ENCODE measurements around the gene SALL1. TPM values are rescaled to one million over a fixed set of nuclear protein-coding genes. Genes with fewer than 3 reads are reported as not detected.

The SALL1 gene
- 4.4 TPM for total RNA-seq

- no peak for DNase-seq (ENCODE audit: low spot score)
Measured at GRCh38 chr16:51150888-51151320, at the start of gene SALL1. SALL1 (minus strand) TSS chr16:51151270; CDS start chr16:51151241, 29 bp downstream.

- no peak for DNase-seq (ENCODE audit: low spot score)
Measured at GRCh38 chr16:51200793-51201192, 49.7 kb upstream of the SALL1 start.

GRCh38 chr16:51197953-51198748 lies 47.1 kb upstream of the SALL1 start:
- DNase-seq (ENCODE audit: low spot score), result no peak

DNA sequence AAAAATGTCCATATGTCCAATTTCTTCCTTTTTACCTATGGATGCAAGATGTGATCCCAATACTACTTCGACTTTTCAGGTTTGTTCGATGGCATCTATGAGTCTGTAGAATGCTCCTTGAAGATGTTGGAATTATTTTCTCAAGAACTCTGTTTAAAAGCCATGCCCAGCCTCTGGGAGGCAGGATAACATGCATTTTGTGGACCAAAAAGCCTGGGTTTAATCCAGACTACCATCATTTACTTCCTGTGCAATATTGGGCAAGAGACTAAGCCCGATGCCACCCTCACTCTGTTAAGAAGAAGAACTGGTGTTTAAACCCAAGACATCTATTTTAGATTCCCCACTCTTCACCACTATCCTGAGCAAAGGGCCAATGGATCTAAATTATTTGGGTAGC lies 42.8 kb upstream of the SALL1 start:
- DNase-seq (ENCODE audit: low spot score), result no peak

- DNase-seq (ENCODE audit: low spot score), result no peak
Measured at GRCh38 chr16:51184702-51185433, 33.8 kb upstream of the SALL1 start.

GRCh38 chr16:51181503-51181811 lies 30.4 kb upstream of the SALL1 start:
- no peak for DNase-seq (ENCODE audit: low spot score)

GRCh38 chr16:51180719-51181502 lies 29.8 kb upstream of the SALL1 start:
- no peak for DNase-seq (ENCODE audit: low spot score)

DNA sequence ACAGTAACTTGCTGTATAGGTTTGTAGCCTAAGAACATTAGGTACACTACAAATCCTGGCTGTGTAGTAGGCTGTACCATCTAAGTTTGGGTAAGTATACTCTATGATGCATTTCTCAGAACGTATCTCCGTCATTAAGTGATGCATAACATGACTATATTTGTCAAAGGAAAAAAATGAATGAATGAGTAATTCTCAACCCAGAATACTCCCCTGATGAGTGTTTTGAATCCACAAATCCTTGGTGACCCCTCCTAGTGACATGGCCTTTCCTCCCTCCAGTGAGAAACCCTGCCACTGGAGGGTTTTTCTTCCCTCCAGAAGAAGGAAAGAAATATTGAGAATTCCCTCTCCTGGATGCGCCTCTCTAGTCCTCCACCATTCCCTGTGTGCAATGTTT lies 24.0 kb upstream of the SALL1 start:
- DNase-seq (ENCODE audit: low spot score), result no peak

- DNase-seq (ENCODE audit: low spot score), result no peak
Measured at GRCh38 chr16:51172368-51172767, 21.3 kb upstream of the SALL1 start.

DNA sequence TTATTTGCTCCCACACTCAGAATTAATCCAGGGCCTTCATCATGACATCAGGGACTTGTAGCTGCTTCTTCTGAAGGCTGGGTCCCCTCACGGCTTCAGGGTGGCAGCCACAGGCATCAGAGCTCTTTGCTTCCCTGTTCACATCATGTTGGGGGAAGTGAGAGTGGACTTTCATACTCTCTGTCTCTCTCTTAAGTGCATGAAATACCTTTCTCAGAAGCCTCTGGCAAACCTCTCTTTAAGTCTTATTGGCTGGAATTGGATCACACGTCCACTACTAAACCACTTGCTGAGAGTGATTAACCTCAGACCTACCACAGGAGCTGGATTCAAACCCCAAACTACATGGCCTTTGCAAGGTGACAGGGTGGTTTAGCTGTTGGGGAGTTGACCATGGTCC lies 17.7 kb upstream of the SALL1 start:
- no peak for DNase-seq (ENCODE audit: low spot score)

GRCh38 chr16:51167170-51167895 lies 16.3 kb upstream of the SALL1 start:
- no peak for DNase-seq (ENCODE audit: low spot score)

DNA sequence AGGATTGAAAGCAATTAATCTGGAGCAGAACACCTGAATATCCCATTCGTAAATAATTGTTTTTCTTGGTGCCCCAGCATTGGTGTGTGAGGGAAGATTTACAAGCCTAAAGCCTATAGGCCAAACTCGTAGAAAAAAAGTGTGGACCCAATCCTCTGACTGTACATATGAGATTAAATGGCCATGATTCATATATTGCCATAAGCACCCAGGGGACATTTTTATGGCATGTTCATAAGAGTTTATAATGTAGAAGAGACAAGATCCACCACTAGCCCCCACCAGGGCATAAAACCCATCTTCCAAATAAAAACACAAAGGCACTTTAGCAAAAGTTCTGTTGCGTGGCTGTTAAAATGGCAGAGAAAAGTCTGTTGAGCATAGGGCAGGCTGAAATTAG lies 15.5 kb upstream of the SALL1 start:
- no peak for DNase-seq (ENCODE audit: low spot score)

- no peak for DNase-seq (ENCODE audit: low spot score)
Measured at GRCh38 chr16:51166091-51166490, 15.0 kb upstream of the SALL1 start.

DNA sequence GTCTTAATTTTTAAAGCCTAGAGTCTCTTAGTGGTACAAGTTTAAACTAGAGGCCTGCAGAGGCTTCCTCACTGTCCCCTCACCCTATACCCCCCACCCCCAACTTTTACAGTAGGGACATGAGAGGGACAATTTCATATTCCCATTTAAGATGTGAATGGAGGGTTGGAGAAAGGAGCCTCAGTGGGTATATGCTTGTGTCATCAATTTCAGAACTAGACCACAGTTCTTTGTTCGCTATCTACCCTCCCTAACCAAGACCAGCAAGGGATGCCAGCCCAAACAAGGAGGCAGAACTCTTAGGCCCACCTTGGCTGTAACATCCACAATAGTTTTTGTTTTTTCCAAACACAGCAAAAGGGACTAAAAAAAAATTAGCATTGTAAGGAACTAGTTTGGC lies 14.0 kb upstream of the SALL1 start:
- no peak for DNase-seq (ENCODE audit: low spot score)

GRCh38 chr16:51164574-51164973 lies 13.5 kb upstream of the SALL1 start:
- no peak for DNase-seq (ENCODE audit: low spot score)

DNA sequence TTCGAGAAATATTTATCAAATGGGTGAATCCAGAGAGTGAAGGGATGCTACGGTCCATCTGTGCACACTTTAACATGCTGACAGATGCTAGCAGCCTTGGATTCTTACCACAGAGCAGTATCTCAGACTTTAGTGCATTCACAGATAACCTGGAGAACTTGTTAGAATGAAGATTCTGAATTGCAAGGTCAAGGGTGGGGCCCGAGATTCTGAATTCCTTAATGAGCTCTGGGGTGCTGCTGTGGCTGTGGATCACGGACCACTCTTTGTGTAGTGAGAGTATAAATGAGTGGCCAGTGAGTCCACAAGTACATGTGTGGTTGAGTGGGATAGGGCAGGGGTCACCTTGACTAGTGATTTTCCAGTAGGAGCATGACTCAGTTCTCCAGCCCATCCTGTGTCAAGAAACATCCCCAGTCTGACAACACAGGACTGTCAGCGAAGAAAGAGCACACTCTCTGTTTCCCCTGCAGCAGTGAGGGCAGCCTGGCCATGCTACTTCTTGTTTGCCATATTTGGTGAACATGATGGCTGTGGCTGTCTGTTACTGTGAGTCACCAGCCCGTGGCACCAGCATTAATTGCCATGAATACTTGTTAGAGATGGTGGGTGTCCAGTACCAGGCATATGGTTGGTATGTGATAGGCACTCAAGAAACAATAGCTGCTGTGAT lies 13.0 kb upstream of the SALL1 start:
- DNase-seq (ENCODE audit: low spot score), result no peak

- DNase-seq (ENCODE audit: low spot score), result no peak
Measured at GRCh38 chr16:51163366-51163765, 12.3 kb upstream of the SALL1 start.

GRCh38 chr16:51161440-51162195 lies 10.5 kb upstream of the SALL1 start:
- DNase-seq (ENCODE audit: low spot score), result no peak

GRCh38 chr16:51159865-51160264 lies 8.8 kb upstream of the SALL1 start:
- DNase-seq (ENCODE audit: low spot score), result no peak

- no peak for DNase-seq (ENCODE audit: low spot score)
Measured at GRCh38 chr16:51159296-51159695, 8.2 kb upstream of the SALL1 start.

DNA sequence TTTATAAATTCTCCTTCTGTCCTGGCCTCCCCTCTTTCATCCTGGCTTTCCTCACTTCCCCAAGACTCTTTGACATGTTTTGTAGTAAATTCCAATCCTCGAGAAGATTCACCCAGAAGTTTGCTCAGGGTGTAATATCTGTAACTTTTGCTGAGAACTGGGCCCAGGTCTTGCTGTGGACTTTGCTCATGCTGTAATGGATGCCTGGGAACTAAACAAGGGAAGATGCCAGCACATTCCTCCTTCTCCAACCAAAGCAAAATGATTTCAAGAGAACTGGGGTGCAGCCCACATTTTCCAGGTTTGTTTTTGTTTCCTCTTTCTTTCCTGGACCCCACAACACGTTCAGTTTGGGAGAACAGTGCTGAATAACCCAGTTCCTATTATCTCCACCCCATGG lies 6.6 kb upstream of the SALL1 start:
- no peak for DNase-seq (ENCODE audit: low spot score)
